LoVo (cell line): ENCODE measurements around the gene TAS1R3.

ENCODE experiments used
- DNase-seq: peaks from one replicate; pipeline ENCODE4 v3.0.0-alpha.2; 2016; ENCODE audit warnings: low spot score

The TAS1R3 gene

DNA sequence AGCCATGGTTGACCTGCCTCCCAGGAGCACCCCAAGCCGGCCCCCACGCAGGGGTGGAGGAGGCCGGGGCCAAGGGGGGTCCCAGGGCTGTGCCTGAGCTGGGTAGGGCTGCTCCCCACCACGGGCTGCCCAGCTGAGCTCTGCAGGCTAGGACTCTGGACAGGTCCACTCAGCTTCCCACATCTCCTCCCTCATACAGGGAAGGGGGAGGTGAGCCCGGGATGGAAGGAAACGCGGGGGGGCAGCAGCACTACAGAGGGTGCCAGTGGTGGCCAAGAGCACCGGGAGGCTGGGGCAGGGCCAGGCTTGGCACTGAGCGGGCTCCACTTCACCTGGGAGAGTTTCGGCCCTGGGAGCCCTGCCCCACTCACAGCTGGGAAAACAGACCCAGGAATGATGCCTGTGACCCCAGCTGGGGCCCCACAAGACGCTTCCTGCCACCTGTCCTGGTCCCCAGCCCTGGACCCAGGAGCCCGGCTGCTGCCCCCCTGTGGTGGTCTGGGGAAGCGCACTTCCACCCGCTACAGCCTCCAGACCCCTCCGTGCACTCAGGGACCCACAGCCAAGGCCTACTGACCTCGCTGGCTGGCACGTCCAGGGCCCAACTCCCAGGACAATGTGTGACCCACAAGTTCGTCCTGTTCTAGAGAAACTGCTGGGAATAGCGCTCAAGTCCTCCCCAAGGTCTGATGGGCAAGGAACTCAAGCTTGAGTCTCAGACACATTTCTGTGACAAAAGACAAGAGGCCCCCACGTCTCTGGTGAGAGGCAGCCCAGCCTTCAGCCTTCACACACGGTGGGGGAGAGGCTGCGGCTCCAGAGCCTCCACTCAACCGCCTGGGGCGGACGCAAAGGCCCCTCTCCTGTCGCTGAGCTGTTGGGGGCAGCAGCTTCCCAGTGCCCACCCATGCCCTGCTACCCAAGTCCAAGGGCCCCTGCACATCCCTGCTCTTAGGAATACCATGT lies 40.9 kb downstream of the TAS1R3 start:
- DNase-seq, result peak; percentile 37

DNA sequence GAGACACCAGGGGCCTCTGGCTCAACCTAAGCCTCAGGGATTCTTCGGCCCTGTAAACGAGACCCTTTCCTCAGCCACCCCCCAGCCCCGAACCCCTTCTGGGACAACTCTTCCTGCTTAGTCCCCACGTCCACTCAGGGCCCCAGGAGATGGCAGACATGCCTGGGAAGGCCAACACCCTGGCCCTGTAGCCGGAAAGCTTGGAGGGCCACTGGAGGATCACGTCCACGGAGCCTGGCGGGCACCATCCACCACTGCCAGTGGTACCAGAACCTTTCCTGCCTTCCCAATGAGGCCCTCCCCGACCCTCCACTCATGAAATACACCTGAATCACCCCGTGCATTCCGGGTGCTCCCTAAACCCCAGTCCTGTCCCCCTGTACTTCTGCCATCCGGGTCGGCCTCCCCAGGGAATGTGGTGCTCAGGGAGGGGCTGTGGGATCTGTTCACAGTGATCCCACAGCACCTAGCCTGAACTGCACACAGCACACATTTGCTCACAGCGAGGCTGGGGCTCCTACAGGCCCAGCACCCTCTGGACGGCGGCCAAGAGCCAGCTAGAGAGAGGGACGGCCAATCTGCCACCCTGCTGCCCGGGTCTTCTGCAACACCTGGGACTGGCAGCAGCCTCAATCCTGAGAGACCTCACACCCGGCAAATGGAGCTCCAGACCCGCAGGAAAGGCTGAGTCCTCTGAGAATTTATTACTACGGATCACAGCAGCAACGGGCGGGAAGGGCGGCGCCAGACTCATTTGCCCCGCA lies 42.2 kb downstream of the TAS1R3 start:
- DNase-seq, result no peak

DNA sequence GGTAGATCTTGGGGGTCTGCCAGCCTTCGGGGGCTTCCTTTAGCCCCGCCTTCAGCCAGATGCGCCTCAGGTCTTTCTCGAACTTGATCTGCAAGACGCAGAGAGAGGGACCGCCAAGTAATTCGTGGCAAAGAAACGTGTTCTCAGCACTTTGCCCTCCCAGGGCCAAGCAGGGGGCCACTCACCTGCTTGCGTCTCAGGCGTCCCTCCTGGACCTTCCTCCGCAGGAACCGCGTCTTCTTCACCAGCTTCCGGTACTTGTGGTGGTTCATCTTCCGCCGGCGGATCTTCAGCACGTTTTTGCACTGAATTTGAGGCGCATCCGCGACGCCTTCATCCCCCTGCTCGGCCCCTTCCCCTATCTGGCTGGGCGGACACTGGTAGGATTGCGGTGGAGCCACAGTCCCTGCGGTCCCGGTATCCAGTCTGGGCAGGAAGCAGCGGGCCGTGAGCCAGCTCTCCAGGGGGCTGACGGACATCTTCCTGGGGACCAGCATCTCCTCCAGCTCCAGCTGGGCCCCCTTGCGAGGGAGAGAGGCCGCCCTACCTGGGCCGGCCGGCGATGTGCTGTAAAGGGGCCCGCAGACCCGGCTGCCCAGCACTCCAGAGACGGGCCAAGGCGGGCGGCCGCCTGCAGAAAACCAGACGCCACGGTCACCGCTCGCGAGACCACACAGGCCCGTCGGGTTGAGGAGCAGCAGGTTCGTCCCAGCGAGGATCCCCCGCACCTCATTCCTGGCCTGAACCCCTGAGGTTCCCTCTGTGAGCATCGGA lies 42.9 kb downstream of the TAS1R3 start:
- no peak for DNase-seq

DNA sequence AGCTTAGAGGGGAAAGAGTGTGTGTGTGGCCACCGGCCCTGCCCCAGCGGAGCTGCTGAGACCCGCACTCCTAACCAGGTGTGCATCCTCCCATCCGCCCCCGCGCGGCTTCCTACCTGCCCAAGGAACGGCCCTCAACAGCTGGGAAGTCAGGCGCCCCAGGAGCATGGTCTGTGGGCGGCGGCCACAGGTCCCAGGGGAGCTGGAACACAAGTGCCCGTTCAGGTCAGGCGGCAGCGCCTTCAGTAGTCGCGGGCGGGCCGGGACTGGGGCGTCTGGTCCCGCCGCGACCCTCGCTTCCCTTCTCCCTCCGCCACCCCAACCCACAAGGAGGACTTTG lies 43.5 kb downstream of the TAS1R3 start:
- DNase-seq, result no peak

DNA sequence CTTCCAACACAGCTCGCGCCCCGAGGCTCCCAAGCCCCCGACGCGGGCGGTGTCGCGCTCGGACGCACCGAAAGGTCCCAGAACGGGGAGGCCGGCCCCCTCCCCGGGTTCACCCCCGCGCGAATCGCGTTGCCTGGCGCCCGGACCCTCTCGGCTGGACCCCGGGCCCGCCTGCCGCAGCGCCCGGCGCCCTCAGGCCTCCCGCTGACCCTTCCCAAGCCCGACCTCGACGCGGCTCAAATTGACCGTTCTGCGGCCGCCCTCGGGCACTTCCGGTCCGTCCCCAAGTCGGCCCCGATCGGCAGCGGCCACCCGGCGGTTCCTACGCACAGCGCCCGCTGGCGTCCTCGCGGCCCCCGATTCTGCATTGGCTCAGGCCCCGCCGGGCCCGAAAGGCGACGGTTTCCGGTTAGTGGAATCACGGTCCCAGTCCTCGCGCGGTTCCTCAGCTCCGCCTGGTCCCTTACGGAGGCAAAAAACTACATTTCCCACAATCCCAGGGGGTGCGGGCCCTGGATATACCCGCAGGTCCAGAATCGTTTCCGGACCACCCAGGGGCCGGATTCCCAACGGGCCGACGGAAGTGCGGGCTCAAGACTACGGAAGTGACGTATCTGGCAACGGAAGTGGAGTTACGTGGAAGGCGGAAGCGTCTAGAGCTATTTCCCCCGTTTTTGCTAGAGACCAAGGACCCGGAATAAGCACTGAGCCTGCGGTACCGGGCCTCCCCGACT lies 44.0 kb downstream of the TAS1R3 start, which contains the start of gene AURKAIP1:
AURKAIP1 (minus strand) TSS at position 279 of the 734 bp plus-strand sequence. CDS start 451 bp downstream, outside the sequence.
- DNase-seq, result peak; percentile 99

DNA sequence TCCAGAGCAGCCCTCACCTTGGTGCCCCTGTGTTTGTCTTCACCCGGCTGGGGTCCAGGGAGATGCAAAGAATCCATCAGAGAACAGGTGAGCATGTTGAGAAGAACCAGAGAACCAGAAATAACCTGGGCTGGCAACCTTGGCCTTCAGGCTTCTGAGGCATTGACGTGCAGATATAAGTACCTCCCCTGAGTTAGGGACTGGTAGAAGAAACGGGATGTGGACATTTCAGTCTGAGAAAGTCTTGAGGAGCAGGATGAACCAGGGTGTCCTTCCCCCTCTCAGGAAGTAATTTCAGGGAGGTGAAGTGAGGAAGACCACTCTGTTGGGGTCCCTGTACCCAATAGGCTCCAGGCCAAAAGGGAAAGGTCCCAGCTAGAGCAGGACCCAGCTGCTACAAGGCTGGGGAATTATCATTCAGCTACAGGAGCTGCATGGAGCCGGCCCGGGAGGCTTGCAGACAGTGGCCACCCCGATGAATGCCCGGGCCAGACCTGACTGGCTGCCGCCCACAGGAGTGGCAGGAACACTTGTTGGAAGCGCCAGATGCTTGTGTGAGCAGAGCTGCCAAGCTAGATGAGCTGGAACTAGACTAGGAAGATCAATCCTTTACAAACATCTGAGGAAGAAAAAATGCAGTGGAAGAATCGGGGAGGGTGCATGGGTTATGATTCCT lies 45.6 kb downstream of the TAS1R3 start:
- DNase-seq, result no peak

DNA sequence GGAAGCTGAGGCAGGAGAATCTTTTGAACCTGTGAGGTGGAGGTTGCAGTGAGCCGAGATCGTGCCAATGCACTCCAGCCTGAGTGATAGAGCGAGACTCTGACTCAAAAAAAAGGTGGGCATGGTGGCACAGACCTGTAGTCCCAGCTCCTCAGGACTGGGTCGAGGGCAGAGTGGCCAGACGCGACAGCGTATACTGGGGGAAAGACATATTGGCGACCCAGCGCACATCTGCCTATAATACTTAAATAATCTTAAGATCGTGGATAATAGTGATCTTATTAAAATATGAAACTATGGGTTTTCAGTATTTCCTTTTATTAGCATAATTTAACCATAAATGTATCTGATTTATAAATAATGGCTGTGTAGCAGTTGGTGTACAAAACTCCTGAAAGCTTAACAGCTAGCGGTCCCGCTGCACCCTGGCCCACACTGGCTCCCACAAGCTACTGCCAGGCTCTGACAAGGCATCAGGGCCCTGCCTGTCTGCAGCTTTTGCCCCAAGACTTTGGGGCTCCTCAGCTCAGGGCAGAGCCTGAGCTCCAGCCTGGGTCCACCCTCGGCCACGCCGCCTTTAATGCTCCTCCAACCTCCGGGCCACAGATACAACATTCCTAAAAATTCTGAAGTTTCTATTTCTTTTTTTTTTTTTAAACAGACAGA lies 46.6 kb downstream of the TAS1R3 start:
- DNase-seq, result no peak

DNA sequence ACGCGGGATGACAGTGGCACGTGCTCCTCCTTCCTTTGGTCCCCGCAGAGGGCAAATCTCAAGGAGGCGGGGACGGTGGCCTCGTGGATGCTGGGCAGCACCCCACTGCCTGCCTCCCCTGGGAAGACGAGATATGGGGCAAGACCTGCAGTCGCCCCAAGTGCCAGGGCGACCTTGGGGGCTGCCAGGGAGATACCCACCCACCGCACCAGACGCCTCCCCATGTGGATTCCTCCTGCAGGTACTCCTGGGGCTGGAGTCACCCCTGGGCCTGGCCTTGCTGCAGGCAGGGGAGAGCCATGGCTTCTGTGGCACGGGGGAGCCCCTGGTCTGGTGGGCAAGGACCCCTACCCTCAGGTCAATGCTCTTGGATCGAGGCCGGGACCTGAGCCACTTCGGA lies 49.8 kb downstream of the TAS1R3 start:
- no peak for DNase-seq

DNA sequence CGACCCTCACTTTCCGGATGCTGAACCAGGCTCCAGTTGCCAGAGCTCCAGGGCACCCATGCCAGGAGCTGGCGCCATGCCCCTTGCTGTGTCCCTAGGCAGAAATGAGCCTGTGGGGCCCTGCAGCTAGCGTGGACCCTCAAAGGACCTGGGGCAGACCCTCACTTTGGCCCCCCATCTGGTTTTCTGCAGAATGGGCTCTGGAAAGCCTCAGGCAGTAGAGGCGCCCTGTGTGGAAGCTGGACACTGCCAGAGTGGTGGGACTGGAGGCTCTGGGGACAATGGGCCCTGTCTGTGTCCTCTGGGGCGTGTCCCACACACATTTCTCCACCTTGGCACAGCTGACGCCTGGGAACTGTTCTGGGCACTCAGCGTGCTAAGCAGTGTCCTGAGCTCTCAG lies 50.2 kb downstream of the TAS1R3 start:
- no peak for DNase-seq
